GM12892 (cell line): ENCODE measurements around the gene SCAMP1.

Experiments
- POLR2A ChIP-seq: IDR thresholded peaks from 2 replicates; pipeline ENCODE4 v1.6.1; 2011; ENCODE audit warnings: low read depth, low read length, control low read depth
- POLR2AphosphoS5 ChIP-seq: IDR thresholded peaks from 2 replicates; pipeline ENCODE4 v1.6.1; 2011; ENCODE audit warnings: low read depth, low read length, control low read depth

DNA sequence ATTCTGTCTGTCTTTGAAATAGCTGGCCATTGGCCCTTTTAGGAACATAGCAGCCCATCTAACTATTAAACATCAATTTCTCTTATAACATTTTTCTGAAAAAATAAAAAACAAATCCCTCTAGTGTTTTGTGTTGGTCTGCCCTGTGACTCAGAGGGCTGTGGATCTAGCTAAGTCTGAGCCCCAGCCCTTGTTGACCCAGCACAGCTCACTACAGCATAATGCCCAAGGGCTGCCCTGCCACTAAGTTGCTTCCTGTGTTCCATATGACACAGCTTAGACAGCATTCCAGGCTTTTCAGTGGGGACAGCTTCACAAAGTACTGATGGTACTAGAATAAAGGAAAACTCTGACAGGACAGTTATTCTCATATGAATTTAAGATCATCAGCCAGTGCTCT lies 136.0 kb downstream of the SCAMP1 start:
- TF ChIP-seq POLR2A: no peak
- no peak for TF ChIP-seq POLR2AphosphoS5
